ENCODE results near the gene MTRF1.

DNA sequence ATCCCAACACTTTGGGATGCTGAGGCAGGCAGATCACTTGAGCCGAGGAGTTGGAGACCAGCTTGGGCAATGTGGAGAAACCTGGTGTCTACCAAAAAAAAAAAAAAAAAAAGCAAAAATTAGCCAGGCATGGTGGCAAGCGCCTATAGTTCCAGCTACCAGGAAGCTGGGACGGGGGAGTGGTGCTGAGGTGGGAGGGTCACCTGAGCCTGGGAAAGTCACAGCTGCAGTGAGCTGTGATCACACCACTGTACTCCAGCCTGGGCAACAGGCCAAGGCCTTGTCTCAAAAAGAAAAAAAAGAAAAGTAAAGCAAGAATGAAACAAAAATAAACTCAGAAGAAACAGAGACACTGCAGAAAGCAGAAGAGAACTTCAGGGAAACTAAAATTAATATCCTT lies 31.6 kb downstream of the MTRF1 start:
- TF ChIP-seq, protein P1, sequence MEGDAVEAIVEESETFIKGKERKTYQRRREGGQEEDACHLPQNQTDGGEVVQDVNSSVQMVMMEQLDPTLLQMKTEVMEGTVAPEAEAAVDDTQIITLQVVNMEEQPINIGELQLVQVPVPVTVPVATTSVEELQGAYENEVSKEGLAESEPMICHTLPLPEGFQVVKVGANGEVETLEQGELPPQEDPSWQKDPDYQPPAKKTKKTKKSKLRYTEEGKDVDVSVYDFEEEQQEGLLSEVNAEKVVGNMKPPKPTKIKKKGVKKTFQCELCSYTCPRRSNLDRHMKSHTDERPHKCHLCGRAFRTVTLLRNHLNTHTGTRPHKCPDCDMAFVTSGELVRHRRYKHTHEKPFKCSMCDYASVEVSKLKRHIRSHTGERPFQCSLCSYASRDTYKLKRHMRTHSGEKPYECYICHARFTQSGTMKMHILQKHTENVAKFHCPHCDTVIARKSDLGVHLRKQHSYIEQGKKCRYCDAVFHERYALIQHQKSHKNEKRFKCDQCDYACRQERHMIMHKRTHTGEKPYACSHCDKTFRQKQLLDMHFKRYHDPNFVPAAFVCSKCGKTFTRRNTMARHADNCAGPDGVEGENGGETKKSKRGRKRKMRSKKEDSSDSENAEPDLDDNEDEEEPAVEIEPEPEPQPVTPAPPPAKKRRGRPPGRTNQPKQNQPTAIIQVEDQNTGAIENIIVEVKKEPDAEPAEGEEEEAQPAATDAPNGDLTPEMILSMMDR (IDR thresholded peaks at IDR 0.05; ENCODE audit: borderline replicate concordance, extremely low read depth, low read length, poor library complexity, severe bottlenecking) = no peak
- TF ChIP-seq EZH2 (IDR thresholded peaks at IDR 0.05; ENCODE audit: borderline replicate concordance, low read depth, low read length, severe bottlenecking) = no peak
